LNCAP (cell line): ENCODE data around the gene IGSF21.

Experiments used
- CTCF ChIP-seq: fragments of 450-650 bp; IDR thresholded peaks from 2 replicates; pipeline ENCODE4 v1.5.1; 2017; ENCODE audit warnings: mild to moderate bottlenecking

Gene IGSF21

GRCh38 chr1:18262726-18263125 is 155.1 kb downstream of the IGSF21 start:
- TF ChIP-seq CTCF, result no peak

- TF ChIP-seq CTCF, result no peak
Observed at GRCh38 chr1:18263547-18264120, 156.0 kb downstream of the IGSF21 start.

GRCh38 chr1:18264450-18265039 is 156.9 kb downstream of the IGSF21 start:
- TF ChIP-seq CTCF, result no peak

GRCh38 chr1:18265641-18266040 is 158.0 kb downstream of the IGSF21 start:
- TF ChIP-seq CTCF, result no peak

- no peak for TF ChIP-seq CTCF
Observed at GRCh38 chr1:18266391-18266790, 158.8 kb downstream of the IGSF21 start.

- TF ChIP-seq CTCF, result no peak
Observed at GRCh38 chr1:18271336-18271735, 163.7 kb downstream of the IGSF21 start.

- TF ChIP-seq CTCF, result no peak
Observed at GRCh38 chr1:18278946-18279345, 171.3 kb downstream of the IGSF21 start.
